Colonic mucosa (tissue), 4 donors: ENCODE measurements around the gene AEBP1. TPM values are rescaled to one million over a fixed set of nuclear protein-coding genes. Genes with fewer than 3 reads are reported as not detected.

Source experiments
- DNase-seq: peaks from one replicate; pipeline ENCODE4 v3.0.0-alpha.2; 2020
- H3K27ac ChIP-seq: fragments of 200-600 bp; one replicate; pipeline ENCODE4 v1.8.0; 2021
- H3K27me3 ChIP-seq: fragments of 200-600 bp; one replicate; pipeline ENCODE4 v1.8.0; 2021
- H3K36me3 ChIP-seq: fragments of 200-600 bp; one replicate; pipeline ENCODE4 v1.8.0; 2021
- H3K4me1 ChIP-seq: fragments of 200-600 bp; one replicate; pipeline ENCODE4 v1.8.0; 2021; ENCODE audit warnings: mild to moderate bottlenecking
- H3K4me3 ChIP-seq: fragments of 200-600 bp; one replicate; pipeline ENCODE4 v1.8.0; 2021
- H3K9ac ChIP-seq, 2 donors: one replicate each; pipeline ENCODE4 v1.7.0; 2013; ENCODE audit warnings: control low read depth in 2 of 2, low read depth in 2 of 2, low read length in 2 of 2
- H3K9me3 ChIP-seq: fragments of 200-600 bp; one replicate; pipeline ENCODE4 v1.8.0; 2021
- intact Hi-C: fragments of 100-400 bp; cut with DNase I; formaldehyde crosslinking; loops from one replicate; pipeline ENCODE4 v1.14.1; 2022
- total RNA-seq, 2 donors: library from RNA; stranded (reverse); fragmentation: NEBNext Ultra II Directional in 1 of 2; extraction: Animal tissue kit (Norgen Biotek cat#: 25700) in 1 of 2; gene quantifications; one replicate each; pipeline ENCODE4 v1.2.1, GENCODE V29; 2021
- TF ChIP-seq, protein P1 (sequence below): fragments of 200-600 bp; IDR thresholded peaks from one replicate; pipeline ENCODE4 v1.8.0; 2022; ENCODE audit warnings: antibody characterized with exemption, mild to moderate bottlenecking
- donor health status: healthy.
- donor health status: DM: no; HTN: no; CAD: no.
- donor health status: DM: no; HTN: no; CAD: no.

Gene AEBP1
- total RNA-seq, 2 donors from 2014 or later = 21.4 to 30.4 TPM

DNA sequence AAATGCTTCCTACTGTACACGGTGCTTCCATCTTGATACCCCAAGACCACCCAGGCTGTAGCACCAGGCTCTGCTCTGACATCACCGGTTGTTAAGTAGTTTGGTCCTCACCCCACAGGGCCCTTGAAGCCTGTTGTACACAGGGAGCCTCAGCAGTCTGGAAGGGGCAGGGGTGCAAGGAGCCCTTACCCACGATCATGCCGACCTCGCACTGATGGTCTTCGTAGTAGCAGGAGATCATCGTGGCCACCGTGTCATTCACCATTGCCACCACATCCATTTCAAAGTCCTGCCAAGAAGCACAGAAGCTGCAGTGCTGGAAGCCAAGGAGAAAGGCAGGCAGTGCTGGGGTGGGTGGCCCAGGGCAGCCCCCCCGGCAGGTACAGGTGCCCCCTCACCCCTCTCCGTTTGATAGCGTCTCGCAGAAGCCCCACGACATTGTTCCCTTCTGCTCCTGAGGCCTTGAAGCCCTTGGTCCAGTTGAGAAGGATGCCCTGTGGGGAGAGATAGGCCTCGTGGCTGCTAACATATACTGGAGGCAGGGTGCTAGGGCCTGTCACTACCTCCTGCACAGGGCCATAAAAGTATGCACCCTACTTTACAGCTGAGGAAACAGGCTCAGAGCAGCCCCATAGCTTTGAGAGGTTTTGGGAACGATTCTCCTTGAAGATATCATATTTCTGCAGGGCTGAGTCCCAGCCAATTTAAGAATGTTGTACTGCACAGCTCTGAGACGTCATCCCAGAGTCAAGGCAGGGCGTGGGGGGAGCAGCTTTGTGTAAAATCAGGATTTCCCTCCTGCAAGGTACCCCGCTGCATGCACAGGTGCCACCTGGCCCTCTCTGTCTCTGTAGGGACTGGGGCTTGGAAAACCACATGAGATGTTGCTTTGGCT, 45.7 kb downstream of the AEBP1 start:
- Histone ChIP-seq H3K4me1 (no peaks in the 10 kb centered on the region), H3K9me3 (no peaks in the 10 kb centered on the region), H3K36me3 (no peaks in the 10 kb centered on the region), H3K4me3 (no peak overlapping the region), H3K9ac (no peak overlapping the region), H3K27me3 (no peaks in the 10 kb centered on the region), H3K27ac (no peak overlapping the region)
- intact Hi-C loops = no loop called here
- TF ChIP-seq, protein P1, sequence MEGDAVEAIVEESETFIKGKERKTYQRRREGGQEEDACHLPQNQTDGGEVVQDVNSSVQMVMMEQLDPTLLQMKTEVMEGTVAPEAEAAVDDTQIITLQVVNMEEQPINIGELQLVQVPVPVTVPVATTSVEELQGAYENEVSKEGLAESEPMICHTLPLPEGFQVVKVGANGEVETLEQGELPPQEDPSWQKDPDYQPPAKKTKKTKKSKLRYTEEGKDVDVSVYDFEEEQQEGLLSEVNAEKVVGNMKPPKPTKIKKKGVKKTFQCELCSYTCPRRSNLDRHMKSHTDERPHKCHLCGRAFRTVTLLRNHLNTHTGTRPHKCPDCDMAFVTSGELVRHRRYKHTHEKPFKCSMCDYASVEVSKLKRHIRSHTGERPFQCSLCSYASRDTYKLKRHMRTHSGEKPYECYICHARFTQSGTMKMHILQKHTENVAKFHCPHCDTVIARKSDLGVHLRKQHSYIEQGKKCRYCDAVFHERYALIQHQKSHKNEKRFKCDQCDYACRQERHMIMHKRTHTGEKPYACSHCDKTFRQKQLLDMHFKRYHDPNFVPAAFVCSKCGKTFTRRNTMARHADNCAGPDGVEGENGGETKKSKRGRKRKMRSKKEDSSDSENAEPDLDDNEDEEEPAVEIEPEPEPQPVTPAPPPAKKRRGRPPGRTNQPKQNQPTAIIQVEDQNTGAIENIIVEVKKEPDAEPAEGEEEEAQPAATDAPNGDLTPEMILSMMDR = no peak
- DNase-seq = no peak

DNA sequence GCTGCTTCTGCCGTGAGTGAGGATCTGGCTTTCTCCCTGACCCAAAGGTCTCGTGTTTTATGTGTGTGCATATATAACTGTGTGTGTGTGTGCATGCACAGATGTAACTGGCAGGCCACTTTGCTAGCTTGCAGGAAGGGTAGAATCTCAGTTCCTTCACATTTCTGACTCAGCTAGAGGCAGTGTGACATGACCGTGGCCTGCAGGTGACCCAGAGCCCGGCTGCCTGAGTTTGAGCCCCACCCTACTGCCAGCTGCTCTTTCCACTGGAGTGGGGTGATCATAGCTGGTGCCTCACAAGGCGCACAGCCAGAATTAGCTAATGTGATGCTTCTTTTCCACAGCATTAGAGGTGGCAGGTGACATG, 46.3 kb downstream of the AEBP1 start:
- Histone ChIP-seq H3K4me1 (no peaks in the 10 kb centered on the region), H3K4me3 (no peak overlapping the region), H3K27ac (no peak overlapping the region), H3K9me3 (no peaks in the 10 kb centered on the region), H3K27me3 (no peaks in the 10 kb centered on the region), H3K36me3 (no peaks in the 10 kb centered on the region), H3K9ac (no peak overlapping the region)
- DNase-seq = no peak
- TF ChIP-seq, protein P1 = no peak
- intact Hi-C loops = no loop called here

DNA sequence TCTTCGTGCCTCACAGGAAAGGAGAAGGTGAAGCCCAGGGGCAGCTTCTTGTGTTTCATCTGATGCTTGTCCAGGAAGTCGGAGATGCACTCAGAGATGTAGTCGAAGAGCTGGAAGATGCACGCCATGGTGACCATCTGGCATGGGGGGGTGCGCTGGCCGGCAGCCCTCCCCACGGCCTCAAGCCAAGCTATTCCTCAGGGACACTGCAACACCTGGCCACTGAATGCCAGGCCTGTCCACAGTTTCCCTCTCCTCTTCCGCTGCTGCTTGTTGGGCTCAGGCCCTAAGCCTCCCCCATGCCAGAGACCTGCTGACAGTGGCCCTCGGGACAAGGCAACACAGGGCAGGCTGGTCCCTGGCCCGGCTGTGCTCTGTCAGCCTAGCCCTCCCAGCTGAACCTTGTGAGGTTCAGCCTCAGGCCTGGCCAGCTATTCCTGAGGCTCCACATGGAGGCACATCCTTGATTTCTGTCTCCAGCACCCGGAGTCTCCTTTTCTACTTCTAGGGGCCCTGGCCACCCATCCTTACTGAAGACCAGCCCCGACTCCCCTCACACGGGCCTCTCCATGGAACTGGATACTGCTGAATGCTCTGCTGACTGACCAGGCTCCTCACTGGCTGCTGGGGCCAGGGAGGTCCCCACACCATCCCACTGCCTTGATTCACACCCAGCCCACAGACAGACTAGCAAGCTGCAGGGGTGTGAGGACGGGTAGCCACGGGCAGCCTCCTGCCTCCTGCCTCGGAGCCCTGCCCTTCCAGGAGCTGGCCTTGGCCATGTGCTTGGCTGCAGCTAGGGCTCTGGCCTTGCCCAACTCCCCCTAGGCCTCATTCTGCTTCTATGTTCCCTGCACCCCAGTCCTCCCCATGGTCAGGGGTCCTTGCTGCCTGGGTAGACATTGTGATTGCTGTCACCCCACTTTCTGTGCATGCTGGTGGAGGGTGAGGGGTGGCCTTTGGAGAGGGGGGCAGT, 47.1 kb downstream of the AEBP1 start:
- Histone ChIP-seq H3K4me1 (no peaks in the 10 kb centered on the region), H3K36me3 (no peaks in the 10 kb centered on the region), H3K9ac (no peak overlapping the region), H3K4me3 (no peak overlapping the region), H3K9me3 (no peaks in the 10 kb centered on the region), H3K27ac (no peak overlapping the region), H3K27me3 (no peaks in the 10 kb centered on the region)
- no peak for DNase-seq
- TF ChIP-seq, protein P1 = no peak
- intact Hi-C loops = no loop called here

DNA sequence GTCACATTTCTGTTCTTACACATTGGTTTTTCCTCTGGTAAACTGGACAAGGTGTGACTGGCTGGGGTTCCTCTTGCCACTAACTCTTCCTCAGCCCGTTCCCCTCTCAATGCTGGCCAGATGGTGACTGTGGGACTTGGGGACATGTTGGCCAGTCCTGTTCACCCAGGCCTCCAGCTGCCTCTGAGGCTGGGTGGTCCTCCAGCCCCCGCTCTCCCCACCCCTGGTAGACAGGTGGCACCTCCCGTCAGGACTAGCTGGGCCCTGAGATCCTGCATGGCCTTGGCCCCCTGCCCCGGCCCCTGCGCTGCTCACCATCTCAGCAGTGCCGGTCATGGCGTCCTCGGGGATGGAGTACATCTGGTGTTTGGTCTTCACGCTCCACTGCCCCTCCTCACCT, 47.8 kb downstream of the AEBP1 start:
- Histone ChIP-seq H3K4me1 (no peaks in the 10 kb centered on the region), H3K9ac (no peak overlapping the region), H3K4me3 (no peak overlapping the region), H3K9me3 (no peaks in the 10 kb centered on the region), H3K27ac (no peak overlapping the region), H3K36me3 (no peaks in the 10 kb centered on the region), H3K27me3 (no peaks in the 10 kb centered on the region)
- TF ChIP-seq, protein P1 = no peak
- intact Hi-C loops = no loop called here
- no peak for DNase-seq
